ENCODE data around the gene NDUFB11.

Gene NDUFB11

DNA sequence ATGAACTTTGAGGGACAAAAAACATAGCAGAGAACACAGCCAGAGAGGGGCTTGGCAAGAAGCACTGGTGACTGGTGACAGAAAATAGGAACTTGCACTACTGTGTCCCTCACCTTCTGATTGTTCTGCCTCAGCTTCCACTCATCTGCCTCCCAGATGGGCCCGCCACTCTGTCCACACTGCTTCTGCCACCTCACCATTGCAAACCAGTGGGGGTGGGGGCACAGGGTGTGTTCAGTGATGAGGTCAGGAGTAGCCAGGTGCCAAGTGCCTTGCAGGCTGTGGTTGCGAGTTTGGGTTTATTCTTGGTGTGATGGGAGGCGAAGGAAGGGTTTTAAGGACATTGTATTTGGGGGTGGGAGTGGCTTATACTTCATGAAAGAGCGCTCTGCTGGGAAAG lies 40.0 kb upstream of the NDUFB11 start:
- no peak for TF ChIP-seq NFIC (IDR thresholded peaks at IDR 0.05)
- no peak for TF ChIP-seq REST (IDR thresholded peaks at IDR 0.05; ENCODE audit: low read depth)
- no peak for TF ChIP-seq EP300 (IDR thresholded peaks at IDR 0.05; ENCODE audit: borderline replicate concordance)
- no peak for TF ChIP-seq CREB1 (IDR thresholded peaks at IDR 0.05; ENCODE audit: low read depth)
- TF ChIP-seq FOXM1 (IDR thresholded peaks at IDR 0.05; ENCODE audit: borderline replicate concordance, low read depth) = no peak

GRCh38 chrX:47182106-47182700 lies 37.7 kb upstream of the NDUFB11 start:
- TF ChIP-seq, protein P1, sequence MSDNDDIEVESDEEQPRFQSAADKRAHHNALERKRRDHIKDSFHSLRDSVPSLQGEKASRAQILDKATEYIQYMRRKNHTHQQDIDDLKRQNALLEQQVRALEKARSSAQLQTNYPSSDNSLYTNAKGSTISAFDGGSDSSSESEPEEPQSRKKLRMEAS (IDR thresholded peaks at IDR 0.05) = no peak
- no peak for TF ChIP-seq TCF12 (IDR thresholded peaks at IDR 0.05; ENCODE audit: low read depth)
- TF ChIP-seq YY1 (IDR thresholded peaks at IDR 0.05; ENCODE audit: low read depth) = no peak
- no peak for TF ChIP-seq EP300 (IDR thresholded peaks at IDR 0.05; ENCODE audit: borderline replicate concordance)
- TF ChIP-seq EGR1 (IDR thresholded peaks at IDR 0.05) = no peak
- no peak for TF ChIP-seq RAD21 (IDR thresholded peaks at IDR 0.05; ENCODE audit: low read depth)
- TF ChIP-seq TEAD4 (IDR thresholded peaks at IDR 0.05) = no peak
- TF ChIP-seq TAF1 (IDR thresholded peaks at IDR 0.05; ENCODE audit: low read depth) = no peak
- no peak for TF ChIP-seq CREB1 (IDR thresholded peaks at IDR 0.05; ENCODE audit: low read depth)
- TF ChIP-seq ZBTB7A (IDR thresholded peaks at IDR 0.05; ENCODE audit: low read depth) = no peak
- no peak for TF ChIP-seq REST (IDR thresholded peaks at IDR 0.05; ENCODE audit: low read depth)
- no peak for TF ChIP-seq FOXM1 (IDR thresholded peaks at IDR 0.05; ENCODE audit: borderline replicate concordance, low read depth)
- TF ChIP-seq CEBPB (IDR thresholded peaks at IDR 0.05) = no peak
- TF ChIP-seq, protein P2, sequence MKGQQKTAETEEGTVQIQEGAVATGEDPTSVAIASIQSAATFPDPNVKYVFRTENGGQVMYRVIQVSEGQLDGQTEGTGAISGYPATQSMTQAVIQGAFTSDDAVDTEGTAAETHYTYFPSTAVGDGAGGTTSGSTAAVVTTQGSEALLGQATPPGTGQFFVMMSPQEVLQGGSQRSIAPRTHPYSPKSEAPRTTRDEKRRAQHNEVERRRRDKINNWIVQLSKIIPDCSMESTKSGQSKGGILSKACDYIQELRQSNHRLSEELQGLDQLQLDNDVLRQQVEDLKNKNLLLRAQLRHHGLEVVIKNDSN (IDR thresholded peaks at IDR 0.05) = no peak
- no peak for TF ChIP-seq NFIC (IDR thresholded peaks at IDR 0.05)

DNA sequence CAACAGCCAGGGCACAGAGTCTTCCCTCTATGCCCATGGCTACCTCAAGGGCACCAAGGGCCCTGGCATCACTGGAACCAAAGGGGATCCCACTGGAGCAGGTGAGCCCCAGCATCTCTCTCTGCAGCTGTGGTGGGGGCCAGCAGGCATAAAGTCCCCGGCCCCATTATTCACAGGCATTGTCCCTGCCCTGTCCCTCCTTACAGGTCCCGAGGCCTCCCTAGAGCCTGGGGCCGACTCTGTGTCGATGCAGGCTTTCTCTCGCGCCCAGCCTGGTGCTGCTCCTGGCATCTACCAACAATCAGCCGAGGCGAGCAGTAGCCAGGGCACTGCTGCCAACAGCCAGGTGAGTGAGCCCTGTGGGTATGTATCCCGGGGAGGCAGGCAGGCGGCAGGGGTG lies 36.8 kb upstream of the NDUFB11 start:
- TF ChIP-seq RAD21 (IDR thresholded peaks at IDR 0.05; ENCODE audit: low read depth) = no peak
- TF ChIP-seq EGR1 (IDR thresholded peaks at IDR 0.05) = no peak
- no peak for TF ChIP-seq YY1 (IDR thresholded peaks at IDR 0.05; ENCODE audit: low read depth)
- TF ChIP-seq NFIC (IDR thresholded peaks at IDR 0.05) = no peak
- no peak for TF ChIP-seq FOXM1 (IDR thresholded peaks at IDR 0.05; ENCODE audit: borderline replicate concordance, low read depth)
- TF ChIP-seq, protein P1 (IDR thresholded peaks at IDR 0.05) = no peak
- TF ChIP-seq TEAD4 (IDR thresholded peaks at IDR 0.05) = no peak
- no peak for TF ChIP-seq CEBPB (IDR thresholded peaks at IDR 0.05)
- no peak for TF ChIP-seq CREB1 (IDR thresholded peaks at IDR 0.05; ENCODE audit: low read depth)
- no peak for TF ChIP-seq REST (IDR thresholded peaks at IDR 0.05; ENCODE audit: low read depth)
- no peak for TF ChIP-seq TAF1 (IDR thresholded peaks at IDR 0.05; ENCODE audit: low read depth)

- no peak for TF ChIP-seq EGR1 (IDR thresholded peaks at IDR 0.05)
- no peak for TF ChIP-seq REST (IDR thresholded peaks at IDR 0.05; ENCODE audit: low read depth)
- TF ChIP-seq ZBTB7A (IDR thresholded peaks at IDR 0.05; ENCODE audit: low read depth) = no peak
- no peak for TF ChIP-seq TCF12 (IDR thresholded peaks at IDR 0.05; ENCODE audit: low read depth)
Measured at GRCh38 chrX:47180346-47180745, 35.8 kb upstream of the NDUFB11 start.

All from Ishikawa (cell line).